ENCODE measurements around the gene CHD2. TPM values are rescaled to one million over a fixed set of nuclear protein-coding genes. Genes with fewer than 3 reads are reported as not detected.

CHD2 gene
- total RNA-seq, 1 experiment from 2014 or later = 120 TPM

DNA sequence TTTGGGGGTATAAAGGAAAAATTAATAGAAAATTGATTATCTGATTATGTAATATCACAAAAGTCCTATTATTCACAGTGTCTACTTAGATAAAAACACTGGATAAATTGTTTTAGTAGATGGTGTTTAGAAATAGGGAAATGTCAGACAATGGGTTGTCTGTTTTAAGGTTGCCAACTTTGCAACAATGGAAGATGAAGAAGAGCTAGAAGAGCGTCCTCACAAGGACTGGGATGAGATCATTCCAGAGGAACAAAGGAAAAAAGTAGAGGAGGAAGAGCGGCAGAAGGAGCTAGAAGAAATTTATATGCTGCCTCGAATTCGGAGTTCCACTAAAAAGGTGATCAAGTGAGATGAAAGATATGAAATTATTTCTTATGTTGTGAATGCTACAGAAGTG is 84.0 kb downstream of the CHD2 start:
- Histone ChIP-seq H3K27me3 (ENCODE audit: insufficient read depth, low read depth) (no peaks in the 10 kb centered on the region), H3F3A (ENCODE audit: insufficient read depth, low read depth) (peaks cover 71% of the 10 kb centered on the region), H3K4me1 (replicated peaks; ENCODE audit: insufficient read depth) (peaks cover 30% of the 10 kb centered on the region), H2AFZ (no peak overlapping the region), H3K79me2 (ENCODE audit: low read depth) (peaks cover 28% of the 10 kb centered on the region), H3K4me2 (no peak overlapping the region), H4K20me1 (ENCODE audit: insufficient read depth) (peaks cover 5% of the 10 kb centered on the region), H3K9me2 (ENCODE audit: insufficient read depth) (no peaks in the 10 kb centered on the region; the same call in 1 of the 2 replicates), H3K27ac (no peak overlapping the region), H3K36me3 (ENCODE audit: low read depth) (peaks cover 74% of the 10 kb centered on the region), H3K4me3 (no peak overlapping the region), H3K9me3 (ENCODE audit: insufficient read depth, low read depth) (no peaks in the 10 kb centered on the region)
- CTCF ChIA-PET = no interaction called here
- BruUV-seq (replicated peaks) = no TSS peak
- DNase-seq = no peak
- intact Hi-C loops (cut with micrococcal nuclease; ENCODE audit: unreplicated experiment) = no loop called here
- POLR2A ChIA-PET (ENCODE audit: unreplicated experiment) = no interaction called here
- TF ChIP-seq EZH2 (IDR thresholded peaks at IDR 0.05; ENCODE audit: low read depth) = no peak
- TF ChIP-seq, protein P1, sequence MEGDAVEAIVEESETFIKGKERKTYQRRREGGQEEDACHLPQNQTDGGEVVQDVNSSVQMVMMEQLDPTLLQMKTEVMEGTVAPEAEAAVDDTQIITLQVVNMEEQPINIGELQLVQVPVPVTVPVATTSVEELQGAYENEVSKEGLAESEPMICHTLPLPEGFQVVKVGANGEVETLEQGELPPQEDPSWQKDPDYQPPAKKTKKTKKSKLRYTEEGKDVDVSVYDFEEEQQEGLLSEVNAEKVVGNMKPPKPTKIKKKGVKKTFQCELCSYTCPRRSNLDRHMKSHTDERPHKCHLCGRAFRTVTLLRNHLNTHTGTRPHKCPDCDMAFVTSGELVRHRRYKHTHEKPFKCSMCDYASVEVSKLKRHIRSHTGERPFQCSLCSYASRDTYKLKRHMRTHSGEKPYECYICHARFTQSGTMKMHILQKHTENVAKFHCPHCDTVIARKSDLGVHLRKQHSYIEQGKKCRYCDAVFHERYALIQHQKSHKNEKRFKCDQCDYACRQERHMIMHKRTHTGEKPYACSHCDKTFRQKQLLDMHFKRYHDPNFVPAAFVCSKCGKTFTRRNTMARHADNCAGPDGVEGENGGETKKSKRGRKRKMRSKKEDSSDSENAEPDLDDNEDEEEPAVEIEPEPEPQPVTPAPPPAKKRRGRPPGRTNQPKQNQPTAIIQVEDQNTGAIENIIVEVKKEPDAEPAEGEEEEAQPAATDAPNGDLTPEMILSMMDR (conservative IDR thresholded peaks at IDR 0.05) = no peak

DNA sequence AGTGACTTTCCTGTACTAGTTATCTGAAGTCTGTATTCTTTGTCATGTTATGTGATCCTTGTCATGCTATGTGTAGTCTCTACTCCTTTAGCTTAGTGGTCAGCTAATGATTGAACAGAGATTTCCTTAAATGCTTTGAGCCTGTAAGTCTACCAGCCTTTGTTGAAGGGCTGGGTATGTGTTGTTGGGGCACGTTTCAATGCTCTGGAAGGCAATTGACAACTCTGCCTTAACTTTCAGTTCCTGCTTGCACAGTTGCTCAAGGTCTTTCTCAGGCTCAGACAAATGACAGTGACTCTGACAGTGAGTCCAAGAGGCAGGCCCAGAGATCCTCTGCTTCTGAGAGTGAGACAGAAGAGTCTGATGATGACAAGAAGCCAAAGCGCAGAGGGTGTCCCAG is 89.3 kb downstream of the CHD2 start:
- H3K9me2 ChIP-seq (ENCODE audit: insufficient read depth) = no peaks in the 10 kb centered on the region
- TF ChIP-seq, protein P1 (conservative IDR thresholded peaks at IDR 0.05) = no peak
- no peak for TF ChIP-seq EZH2 (IDR thresholded peaks at IDR 0.05; ENCODE audit: low read depth)
- no peak overlapping the region for H3K27ac ChIP-seq
- peaks cover 59% of the 10 kb centered on the region for H3F3A ChIP-seq (ENCODE audit: insufficient read depth, low read depth)
- BruUV-seq (replicated peaks) = no TSS peak
- no peaks in the 10 kb centered on the region for H3K27me3 ChIP-seq (ENCODE audit: insufficient read depth, low read depth)
- H3K79me2 ChIP-seq (ENCODE audit: low read depth) = peaks cover 7% of the 10 kb centered on the region; the same call in 1 of the 2 replicates
- no peak overlapping the region for H3K4me2 ChIP-seq
- CTCF ChIA-PET = no interaction called here
- POLR2A ChIA-PET (ENCODE audit: unreplicated experiment) = no interaction called here
- H3K9me3 ChIP-seq (ENCODE audit: insufficient read depth, low read depth) = no peaks in the 10 kb centered on the region
- H3K4me3 ChIP-seq = no peak overlapping the region
- H3K36me3 ChIP-seq (ENCODE audit: low read depth) = peaks cover 68% of the 10 kb centered on the region
- H3K4me1 ChIP-seq (replicated peaks; ENCODE audit: insufficient read depth) = no peaks in the 10 kb centered on the region
- DNase-seq = no peak
- H4K20me1 ChIP-seq (ENCODE audit: insufficient read depth) = peaks cover 25% of the 10 kb centered on the region
- intact Hi-C loops (cut with micrococcal nuclease; ENCODE audit: unreplicated experiment) = no loop called here
- H2AFZ ChIP-seq = no peak overlapping the region

DNA sequence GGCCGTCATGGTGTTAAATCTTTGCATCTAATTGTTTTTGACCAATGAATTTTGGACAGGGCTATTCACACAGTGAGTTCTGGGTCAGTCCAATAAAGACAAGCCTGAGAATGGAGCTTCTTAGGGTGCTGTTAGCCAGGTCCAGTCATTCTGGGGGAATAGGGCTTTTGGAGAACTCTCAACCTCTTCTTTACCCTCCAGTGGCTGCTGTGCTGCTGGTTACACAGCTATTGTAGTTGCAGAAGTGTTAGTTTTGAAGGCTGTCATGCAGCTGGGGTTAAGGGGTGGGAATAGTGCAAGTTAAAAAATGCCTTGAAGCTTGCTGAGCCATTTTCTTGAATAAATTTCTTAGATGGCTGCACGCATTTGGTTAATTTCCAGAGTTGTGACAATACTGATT is 89.9 kb downstream of the CHD2 start:
- no peak overlapping the region for H3K4me2 ChIP-seq
- TF ChIP-seq, protein P1 (conservative IDR thresholded peaks at IDR 0.05) = no peak
- no peak for TF ChIP-seq EZH2 (IDR thresholded peaks at IDR 0.05; ENCODE audit: low read depth)
- no peaks in the 10 kb centered on the region for H3K27me3 ChIP-seq (ENCODE audit: insufficient read depth, low read depth)
- ChIA-PET POLR2A (ENCODE audit: unreplicated experiment) (no interaction called here), CTCF (no interaction called here)
- peaks cover 25% of the 10 kb centered on the region for H4K20me1 ChIP-seq (ENCODE audit: insufficient read depth)
- intact Hi-C loops (cut with micrococcal nuclease; ENCODE audit: unreplicated experiment) = loop anchor here (5.0 to 10.0 kb wide), 2 partner anchors 33 to 55 kb away; no protein-coding TSS in a partner anchor
- no peak for DNase-seq
- H3F3A ChIP-seq (ENCODE audit: insufficient read depth, low read depth) = peaks cover 59% of the 10 kb centered on the region
- H3K79me2 ChIP-seq (ENCODE audit: low read depth) = peaks cover 10% of the 10 kb centered on the region; the same call in 1 of the 2 replicates
- H3K9me3 ChIP-seq (ENCODE audit: insufficient read depth, low read depth) = no peaks in the 10 kb centered on the region
- H3K4me1 ChIP-seq (replicated peaks; ENCODE audit: insufficient read depth) = no peaks in the 10 kb centered on the region
- BruUV-seq (replicated peaks) = no TSS peak
- H3K4me3 ChIP-seq = no peak overlapping the region
- no peak overlapping the region for H2AFZ ChIP-seq
- H3K36me3 ChIP-seq (ENCODE audit: low read depth) = peaks cover 67% of the 10 kb centered on the region
- H3K27ac ChIP-seq = no peak overlapping the region
- H3K9me2 ChIP-seq (ENCODE audit: insufficient read depth) = no peaks in the 10 kb centered on the region
